Measurements from ENCODE around the gene MAGEB1.

MAGEB1 gene

DNA sequence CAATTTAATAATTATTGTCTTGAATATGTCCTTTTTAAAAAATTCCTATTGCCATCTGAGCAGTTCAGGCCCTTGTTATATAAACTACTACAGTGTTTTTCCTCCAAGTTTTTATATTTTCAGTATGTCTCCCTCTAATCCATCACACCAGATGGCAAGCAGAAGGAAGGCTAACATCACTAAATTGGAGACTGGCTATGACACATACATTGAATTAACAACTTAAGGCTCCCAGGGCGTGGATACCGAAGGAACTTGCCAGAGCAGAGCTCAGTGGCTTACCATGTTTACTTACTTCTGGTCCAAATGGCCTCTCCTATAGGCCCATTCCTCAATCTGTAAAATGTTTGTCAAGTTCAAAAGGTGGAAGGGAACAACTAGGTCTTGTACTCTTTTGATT lies 13.0 kb downstream of the MAGEB1 start:
- TF ChIP-seq, protein P1, sequence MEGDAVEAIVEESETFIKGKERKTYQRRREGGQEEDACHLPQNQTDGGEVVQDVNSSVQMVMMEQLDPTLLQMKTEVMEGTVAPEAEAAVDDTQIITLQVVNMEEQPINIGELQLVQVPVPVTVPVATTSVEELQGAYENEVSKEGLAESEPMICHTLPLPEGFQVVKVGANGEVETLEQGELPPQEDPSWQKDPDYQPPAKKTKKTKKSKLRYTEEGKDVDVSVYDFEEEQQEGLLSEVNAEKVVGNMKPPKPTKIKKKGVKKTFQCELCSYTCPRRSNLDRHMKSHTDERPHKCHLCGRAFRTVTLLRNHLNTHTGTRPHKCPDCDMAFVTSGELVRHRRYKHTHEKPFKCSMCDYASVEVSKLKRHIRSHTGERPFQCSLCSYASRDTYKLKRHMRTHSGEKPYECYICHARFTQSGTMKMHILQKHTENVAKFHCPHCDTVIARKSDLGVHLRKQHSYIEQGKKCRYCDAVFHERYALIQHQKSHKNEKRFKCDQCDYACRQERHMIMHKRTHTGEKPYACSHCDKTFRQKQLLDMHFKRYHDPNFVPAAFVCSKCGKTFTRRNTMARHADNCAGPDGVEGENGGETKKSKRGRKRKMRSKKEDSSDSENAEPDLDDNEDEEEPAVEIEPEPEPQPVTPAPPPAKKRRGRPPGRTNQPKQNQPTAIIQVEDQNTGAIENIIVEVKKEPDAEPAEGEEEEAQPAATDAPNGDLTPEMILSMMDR (IDR thresholded peaks at IDR 0.05; ENCODE audit: low read depth, low read length): no peak
- DNase-seq (ENCODE audit: low read depth in 2 of 2): no peak
- no peak overlapping the region for H3K4me3 ChIP-seq (replicated peaks in 1 of 2; ENCODE audit: low read depth in 2 of 2, low read length in 2 of 2)

DNA sequence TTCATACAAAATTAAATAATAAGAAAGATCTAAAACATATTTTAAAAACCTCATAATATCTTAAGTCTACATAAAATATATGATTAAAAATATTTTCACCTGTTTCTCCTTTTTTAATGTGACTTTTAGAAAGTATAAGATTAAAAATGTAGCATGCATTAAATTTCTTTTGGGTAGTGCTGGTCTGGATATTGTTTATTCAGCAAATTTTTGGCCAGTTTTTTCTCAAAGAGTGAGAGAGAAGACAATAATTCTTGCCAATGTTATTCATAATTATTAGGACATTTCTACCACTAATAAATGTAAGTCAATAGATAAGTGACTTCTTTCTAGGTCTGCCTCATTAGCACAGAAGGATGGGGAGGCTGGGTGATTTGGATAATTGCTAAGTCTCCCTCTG lies 14.1 kb downstream of the MAGEB1 start:
- H3K4me3 ChIP-seq (replicated peaks in 1 of 2; ENCODE audit: low read depth in 2 of 2, low read length in 2 of 2): no peak overlapping the region

DNA sequence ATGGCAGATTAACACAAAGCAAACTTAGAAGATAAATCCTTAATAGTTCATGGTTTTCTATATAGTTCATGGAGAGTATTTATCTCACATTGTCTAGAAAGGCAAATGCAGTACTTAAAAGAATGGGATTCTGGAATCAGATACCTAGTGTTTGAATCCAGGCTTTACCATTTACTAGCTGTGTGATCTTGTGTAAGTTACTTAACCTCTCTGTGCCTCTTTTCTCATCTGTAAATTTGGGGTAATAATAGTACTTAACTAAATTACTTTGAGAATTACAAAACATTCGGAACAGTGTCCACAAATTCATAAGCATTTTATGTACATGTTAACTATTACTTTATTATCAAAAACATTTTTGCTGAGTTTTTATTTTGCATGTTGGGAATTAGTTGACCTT lies 15.8 kb downstream of the MAGEB1 start:
- no peak for DNase-seq (ENCODE audit: low read depth in 2 of 2)
- TF ChIP-seq, protein P1 (IDR thresholded peaks at IDR 0.05; ENCODE audit: low read depth, low read length): no peak

More for the DNA sequence above, 14.1 kb downstream of the MAGEB1 start:
- TF ChIP-seq, protein P1 (IDR thresholded peaks at IDR 0.05; ENCODE audit: low read depth, low read length): no peak
- DNase-seq (ENCODE audit: low read depth in 2 of 2): no peak

DNA sequence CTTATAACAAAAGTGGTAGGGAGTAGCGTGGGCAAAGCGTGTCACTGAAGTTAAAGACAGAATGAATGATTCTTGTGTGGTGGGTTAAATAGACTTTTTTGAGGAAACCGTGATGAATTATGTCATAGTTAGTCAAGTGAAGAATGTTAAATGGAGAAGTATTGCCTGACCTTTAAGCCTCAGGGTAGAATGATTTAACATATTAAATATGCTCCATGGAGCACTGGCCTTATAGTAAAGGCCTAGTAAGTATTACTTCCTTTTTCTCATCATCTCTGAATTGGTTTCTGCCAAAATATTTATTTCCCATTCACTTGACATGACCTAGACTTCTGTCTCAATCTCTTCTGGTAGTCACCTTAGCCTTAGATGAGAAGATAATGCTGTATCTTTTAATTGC lies 23.7 kb downstream of the MAGEB1 start:
- no peak for DNase-seq (ENCODE audit: low read depth in 2 of 2)
- no peak overlapping the region for H3K4me3 ChIP-seq (replicated peaks in 1 of 2; ENCODE audit: low read depth in 2 of 2, low read length in 2 of 2)
- TF ChIP-seq, protein P1 (IDR thresholded peaks at IDR 0.05; ENCODE audit: low read depth, low read length): no peak

More for the DNA sequence above, 15.8 kb downstream of the MAGEB1 start:
- no peak overlapping the region for H3K4me3 ChIP-seq (replicated peaks in 1 of 2; ENCODE audit: low read depth in 2 of 2, low read length in 2 of 2)

DNA sequence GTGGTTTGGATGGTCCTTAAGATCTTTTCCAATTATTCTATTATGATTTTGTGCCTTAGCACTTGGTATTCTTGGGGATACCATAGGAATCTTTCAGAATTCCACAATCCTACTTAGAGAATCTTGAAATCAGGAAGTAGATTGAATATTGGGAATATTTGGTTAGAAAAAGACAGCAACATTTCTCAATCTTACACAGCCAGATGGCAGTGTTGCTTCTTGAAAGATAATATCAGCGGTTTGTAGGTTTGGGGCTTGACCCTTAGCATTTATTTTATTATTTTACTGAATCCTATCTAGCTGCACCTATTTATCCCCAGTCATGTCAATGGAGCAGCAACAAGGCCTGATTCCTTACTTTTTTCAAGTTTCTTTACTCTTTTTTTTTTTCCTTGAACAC lies 28.6 kb downstream of the MAGEB1 start:
- DNase-seq (ENCODE audit: low read depth in 2 of 2): peak; percentile 35 to 38
- no peak overlapping the region for H3K4me3 ChIP-seq (replicated peaks in 1 of 2; ENCODE audit: low read depth in 2 of 2, low read length in 2 of 2)
- TF ChIP-seq, protein P1 (IDR thresholded peaks at IDR 0.05; ENCODE audit: low read depth, low read length): peak; percentile 6

DNA sequence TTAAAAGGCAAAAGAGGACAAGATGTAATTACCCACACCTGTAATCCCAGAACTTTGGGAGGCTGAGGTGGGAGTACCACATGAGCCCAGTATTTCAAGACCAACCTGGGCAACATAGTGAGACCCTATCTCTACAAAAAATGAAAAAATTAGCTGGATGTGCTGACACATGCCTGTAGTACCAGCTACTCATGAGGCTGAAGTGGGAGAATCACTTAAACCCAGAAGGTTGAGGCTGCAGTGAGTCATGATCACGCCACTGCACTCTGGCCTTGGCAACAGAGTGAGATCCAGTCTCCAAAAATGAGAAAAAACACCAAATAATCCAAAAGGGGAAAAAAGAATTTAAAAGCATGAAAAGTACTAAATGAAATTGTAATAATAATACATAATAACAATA lies 31.4 kb downstream of the MAGEB1 start:
- DNase-seq (ENCODE audit: low read depth in 2 of 2): peak; percentile 45 to 72
- H3K4me3 ChIP-seq (replicated peaks in 1 of 2; ENCODE audit: low read depth in 2 of 2, low read length in 2 of 2): no peak overlapping the region
- TF ChIP-seq, protein P1 (IDR thresholded peaks at IDR 0.05; ENCODE audit: low read depth, low read length): no peak

DNA sequence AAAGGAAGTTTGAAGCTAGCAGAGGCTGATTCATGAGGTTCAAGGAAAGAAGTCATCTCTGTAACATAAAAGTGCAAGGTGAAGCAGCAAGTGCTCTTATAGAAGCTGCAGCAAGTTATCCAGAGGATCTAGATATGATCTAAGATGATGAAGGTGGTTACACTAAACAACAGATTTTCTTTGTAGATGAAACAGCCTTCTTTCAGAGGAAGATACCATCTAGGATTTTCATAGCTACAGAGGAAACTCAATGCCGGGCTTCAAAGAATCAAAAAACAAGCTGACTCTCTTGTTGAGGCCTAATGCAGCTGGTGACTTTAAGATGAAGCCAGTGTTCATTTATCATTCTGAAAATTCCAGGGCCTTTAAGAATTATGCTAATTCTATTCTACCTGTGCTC lies 33.5 kb downstream of the MAGEB1 start:
- TF ChIP-seq, protein P1 (IDR thresholded peaks at IDR 0.05; ENCODE audit: low read depth, low read length): no peak
- no peak for DNase-seq (ENCODE audit: low read depth in 2 of 2)

More for the DNA sequence above, 33.5 kb downstream of the MAGEB1 start:
- no peak overlapping the region for H3K4me3 ChIP-seq (replicated peaks in 1 of 2; ENCODE audit: low read depth in 2 of 2, low read length in 2 of 2)
